OCI-LY1 (cell line): Measurements from ENCODE around the gene MPC2.

Experiments
- EZH2 ChIP-seq: fragments of 200-600 bp; sonication (generic), shearing (Covaris generic); IDR thresholded peaks from 2 replicates; pipeline ENCODE4 v1.8.0; 2017; ENCODE audit warnings: borderline replicate concordance, mixed run types, mild to moderate bottlenecking, antibody characterized with exemption, low read length, moderate library complexity, mixed read lengths
- TF ChIP-seq, protein P1 (sequence below): fragments of 200-600 bp; sonication (generic), shearing (Covaris generic); IDR thresholded peaks from 2 replicates; pipeline ENCODE4 v1.5.1; 2017; ENCODE audit warnings: mild to moderate bottlenecking, antibody characterized with exemption, low read length, moderate library complexity, mixed read lengths

DNA sequence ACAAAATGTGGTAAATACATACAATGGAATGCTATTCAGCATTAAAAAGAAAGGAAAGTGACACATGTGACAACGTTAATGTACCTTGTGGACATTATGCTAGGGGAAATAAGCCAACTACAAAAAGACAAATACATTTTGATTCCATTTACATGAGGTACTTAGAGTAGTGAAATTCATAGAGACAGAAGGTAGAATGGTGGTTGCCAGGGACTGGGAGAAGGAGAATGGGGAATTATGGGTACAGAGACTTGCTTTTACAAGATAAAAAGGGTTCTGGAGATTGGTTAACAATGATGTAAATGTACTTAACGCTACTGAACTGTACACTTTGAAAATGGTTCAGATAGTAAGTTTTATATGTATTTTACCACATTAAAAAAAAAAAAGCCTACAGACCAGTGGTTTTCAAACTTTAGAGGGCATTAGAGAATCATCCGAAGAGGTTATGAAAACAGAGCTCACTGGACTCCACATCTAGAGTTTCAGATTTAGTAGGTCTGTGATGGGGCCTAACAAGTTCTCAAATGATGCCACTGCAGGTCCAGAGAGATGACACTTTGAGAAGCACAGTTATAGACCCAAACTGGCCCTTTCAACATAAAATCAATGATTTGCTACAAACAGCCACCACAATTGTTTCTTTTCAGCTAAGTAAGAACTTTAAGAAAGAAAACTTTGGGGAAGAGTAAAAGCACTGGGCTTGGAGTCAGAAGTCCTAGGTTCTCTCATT lies 13.4 kb downstream of the MPC2 start:
- TF ChIP-seq, protein P1, sequence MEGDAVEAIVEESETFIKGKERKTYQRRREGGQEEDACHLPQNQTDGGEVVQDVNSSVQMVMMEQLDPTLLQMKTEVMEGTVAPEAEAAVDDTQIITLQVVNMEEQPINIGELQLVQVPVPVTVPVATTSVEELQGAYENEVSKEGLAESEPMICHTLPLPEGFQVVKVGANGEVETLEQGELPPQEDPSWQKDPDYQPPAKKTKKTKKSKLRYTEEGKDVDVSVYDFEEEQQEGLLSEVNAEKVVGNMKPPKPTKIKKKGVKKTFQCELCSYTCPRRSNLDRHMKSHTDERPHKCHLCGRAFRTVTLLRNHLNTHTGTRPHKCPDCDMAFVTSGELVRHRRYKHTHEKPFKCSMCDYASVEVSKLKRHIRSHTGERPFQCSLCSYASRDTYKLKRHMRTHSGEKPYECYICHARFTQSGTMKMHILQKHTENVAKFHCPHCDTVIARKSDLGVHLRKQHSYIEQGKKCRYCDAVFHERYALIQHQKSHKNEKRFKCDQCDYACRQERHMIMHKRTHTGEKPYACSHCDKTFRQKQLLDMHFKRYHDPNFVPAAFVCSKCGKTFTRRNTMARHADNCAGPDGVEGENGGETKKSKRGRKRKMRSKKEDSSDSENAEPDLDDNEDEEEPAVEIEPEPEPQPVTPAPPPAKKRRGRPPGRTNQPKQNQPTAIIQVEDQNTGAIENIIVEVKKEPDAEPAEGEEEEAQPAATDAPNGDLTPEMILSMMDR: no peak
- TF ChIP-seq EZH2: no peak
